Activated CD4-positive, alpha-beta T cell treated with anti-CD3 and anti-CD28 coated beads, Interleukin-2, amount 10 ng/mL, durations not matched to agents 24 days and 14 days (primary cell): ENCODE data around the gene CNOT9. TPM values are rescaled to one million over a fixed set of nuclear protein-coding genes. Genes with fewer than 3 reads are reported as not detected.

Experiments used
- DNase-seq: peaks from one replicate; pipeline ENCODE4 v3.0.0; 2022
- H3K27ac Mint-ChIP-seq: one replicate; pipeline ENCODE4 v1.8.0; 2022; ENCODE audit warnings: mild to moderate bottlenecking, mixed read lengths
- H3K27me3 Mint-ChIP-seq: one replicate; pipeline ENCODE4 v1.8.0; 2022; ENCODE audit warnings: mixed read lengths
- H3K36me3 Mint-ChIP-seq: one replicate; pipeline ENCODE4 v1.8.0; 2022; ENCODE audit warnings: low read depth, mild to moderate bottlenecking, mixed read lengths
- H3K4me1 Mint-ChIP-seq: one replicate; pipeline ENCODE4 v1.8.0; 2021; ENCODE audit warnings: mixed read lengths
- H3K4me3 Mint-ChIP-seq: one replicate; pipeline ENCODE4 v1.8.0; 2022; ENCODE audit warnings: mild to moderate bottlenecking, moderate library complexity, mixed read lengths
- H3K9me3 Mint-ChIP-seq: one replicate; pipeline ENCODE4 v1.8.0; 2021; ENCODE audit warnings: mixed read lengths
- intact Hi-C: fragments of 100-400 bp; cut with micrococcal nuclease; formaldehyde crosslinking; loops from one replicate; pipeline ENCODE4 v1.15.1; 2023
- total RNA-seq: library from RNA; stranded (reverse); gene quantifications from 2 replicates; pipeline ENCODE4 v1.2.3, GENCODE V29; 2022

CNOT9 gene
- total RNA-seq, 1 donor from 2014 or later, result 131 TPM

DNA sequence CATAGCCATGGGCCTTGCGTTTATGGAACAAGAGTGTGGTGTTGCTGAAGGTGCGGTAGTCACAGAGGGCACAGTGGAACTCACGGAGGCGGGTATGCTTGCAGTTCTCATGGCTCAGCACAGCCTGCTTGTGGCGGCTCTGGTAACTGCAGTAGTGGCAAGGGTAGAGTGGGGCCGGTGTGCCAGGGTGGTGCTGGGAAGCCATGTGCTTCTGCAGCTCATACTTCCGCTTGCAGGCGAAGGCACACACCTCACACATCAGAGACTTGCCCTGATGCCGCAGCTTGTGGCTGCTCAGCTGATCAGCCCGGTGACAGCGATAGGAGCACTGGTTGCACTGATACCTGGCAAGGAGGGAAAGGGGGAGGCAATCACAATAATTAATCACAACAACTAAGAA lies 76.1 kb downstream of the CNOT9 start:
- H3K36me3 Mint-ChIP-seq, result peaks cover 55% of the 10 kb centered on the region

DNA sequence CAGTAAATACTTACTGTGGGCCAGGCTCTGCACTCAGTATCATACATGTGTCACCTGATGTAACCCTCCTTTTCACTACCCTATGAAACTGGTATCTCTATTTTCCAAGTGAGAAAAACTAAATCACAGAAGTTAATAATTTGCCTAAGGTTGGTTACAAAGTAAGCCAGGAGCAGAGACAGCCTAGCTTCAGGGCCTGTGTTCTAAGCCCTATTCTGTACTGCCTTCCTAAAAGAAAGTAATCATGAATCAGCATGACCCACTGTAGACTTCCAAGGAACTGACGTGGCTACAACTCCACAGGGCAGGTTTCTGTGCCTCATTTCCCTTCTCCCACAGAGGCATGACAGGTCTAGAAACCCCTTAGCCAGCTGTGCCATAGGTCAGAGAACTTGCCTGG lies 76.5 kb downstream of the CNOT9 start:
- Mint-ChIP-seq H3K27ac (no peak overlapping the region), H3K9me3 (no peaks in the 10 kb centered on the region), H3K4me3 (no peak overlapping the region), H3K27me3 (no peaks in the 10 kb centered on the region), H3K36me3 (peaks cover 57% of the 10 kb centered on the region), H3K4me1 (peaks cover 4% of the 10 kb centered on the region)
- intact Hi-C loops, result no loop called here
- no peak for DNase-seq

More for the DNA sequence above, 76.1 kb downstream of the CNOT9 start:
- Mint-ChIP-seq H3K4me1 (peaks cover 4% of the 10 kb centered on the region), H3K4me3 (no peak overlapping the region), H3K27ac (no peak overlapping the region), H3K27me3 (no peaks in the 10 kb centered on the region), H3K9me3 (no peaks in the 10 kb centered on the region)
- intact Hi-C loops, result no loop called here
- no peak for DNase-seq

Other genes starting within 250 kb of the CNOT9 start
- gene CATIP, start 212.0 kb upstream of the CNOT9 start, total RNA-seq, result not detected in 2 replicates
- 0.12 and 0.19 TPM in 2 replicates for gene SLC11A1, start 186.6 kb upstream of the CNOT9 start, total RNA-seq
- gene CTDSP1, start 169.0 kb upstream of the CNOT9 start, total RNA-seq, result 103 and 106 TPM in 2 replicates
- not detected in 2 replicates for gene VIL1, start 149.7 kb upstream of the CNOT9 start, total RNA-seq
- 45.0 and 45.5 TPM in 2 replicates for gene USP37, start 488 bp upstream of the CNOT9 start, total RNA-seq
- 0.26 and 0.52 TPM in 2 replicates for gene PLCD4, start 39.1 kb downstream of the CNOT9 start, total RNA-seq
- 59.6 and 60.9 TPM in 2 replicates for gene ZNF142, start 90.8 kb downstream of the CNOT9 start, total RNA-seq
- gene BCS1L, start 90.8 kb downstream of the CNOT9 start, total RNA-seq, result 92.9 and 94.4 TPM in 2 replicates
- gene RNF25, start 103.2 kb downstream of the CNOT9 start, total RNA-seq, result 23.6 and 28.8 TPM in 2 replicates
- 20.2 and 21.3 TPM in 2 replicates for gene STK36, start 103.2 kb downstream of the CNOT9 start, total RNA-seq
- gene TTLL4, start 142.0 kb downstream of the CNOT9 start, total RNA-seq, result 66.1 and 71.2 TPM in 2 replicates
- gene CYP27A1, start 213.3 kb downstream of the CNOT9 start, total RNA-seq, result 0.09 TPM in 1 of 2 replicates, not detected in the other